Left lobe of liver (tissue), 2 donors: ENCODE data around the gene ABCA8. TPM values are rescaled to one million over a fixed set of nuclear protein-coding genes. Genes with fewer than 3 reads are reported as not detected.

ENCODE experiments used
- ATAC-seq: fragments of 200-7000 bp; cut with Tn5 transposase; one replicate; pipeline ENCODE4 v1.9.1; 2020; ENCODE audit warnings: mild to moderate bottlenecking, moderate library complexity
- DNase-seq: peaks from one replicate; pipeline ENCODE4 v3.0.0-alpha.2; 2020; ENCODE audit warnings: low spot score
- total RNA-seq: library from RNA; stranded (reverse); gene quantifications from one replicate; pipeline ENCODE4 v1.2.1, GENCODE V29; 2021
- donor health status: DM: no; HTN: no; CAD: no; lungs with moderate emphysema.
- donor health status: DM: no; HTN: yes; CAD: no.

Gene ABCA8
- total RNA-seq, 1 donor from 2014 or later: 35.6 TPM

DNA sequence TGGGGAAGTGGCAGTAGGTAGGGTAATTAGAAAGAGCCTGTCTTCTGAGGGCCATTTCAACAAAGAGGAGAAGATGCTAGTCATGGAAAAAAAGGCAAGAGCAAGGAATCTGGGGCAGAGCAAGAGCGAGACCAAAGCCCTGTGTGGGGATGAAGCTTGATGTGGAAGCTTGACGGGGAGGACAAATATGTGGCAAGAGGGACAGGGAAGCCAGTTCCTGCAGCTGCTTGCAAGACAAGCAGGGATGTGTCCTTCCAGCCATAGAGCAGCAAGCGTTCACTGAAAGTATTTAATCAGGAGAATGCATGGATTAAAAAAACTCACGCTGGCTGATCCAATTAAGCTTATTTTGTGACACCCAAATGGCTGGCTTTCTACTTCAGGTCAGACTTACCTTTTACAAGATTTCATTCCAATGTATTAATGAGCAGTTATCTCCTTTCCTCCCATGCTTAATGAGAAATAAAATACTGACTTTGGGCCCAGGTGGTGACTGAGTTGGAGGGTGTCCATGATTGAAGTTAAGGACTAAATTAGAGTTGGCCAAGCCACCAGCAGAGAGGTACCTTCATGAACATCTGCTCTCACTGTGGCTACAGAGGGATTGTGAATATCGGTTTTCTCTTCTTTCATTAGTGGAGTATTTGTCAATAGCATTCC lies 76.8 kb downstream of the ABCA8 start:
- ATAC-seq (no peak), DNase-seq (no peak)

GRCh38 chr17:68871447-68871846 lies 83.7 kb downstream of the ABCA8 start:
- DNase-seq (no peak), ATAC-seq (no peak)

DNA sequence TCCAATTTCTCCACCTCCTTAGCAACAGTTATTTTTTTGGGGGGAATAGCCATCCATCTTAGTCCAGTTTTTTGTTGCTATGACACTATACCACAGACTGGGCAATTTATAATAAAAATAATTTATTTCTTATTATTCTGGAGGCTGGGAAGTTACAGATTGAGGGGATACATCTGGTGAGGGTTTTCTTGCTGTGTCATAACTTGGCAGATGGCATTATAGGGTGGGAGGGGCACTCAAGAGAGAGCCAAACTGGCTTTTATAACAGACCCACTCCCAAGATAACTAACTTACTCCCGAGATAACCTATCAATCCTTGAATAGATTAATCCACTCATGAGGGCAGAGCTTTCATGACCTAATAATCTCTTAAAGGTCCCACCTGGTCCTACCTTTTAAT lies 84.2 kb downstream of the ABCA8 start:
- DNase-seq (no peak), ATAC-seq (no peak)

DNA sequence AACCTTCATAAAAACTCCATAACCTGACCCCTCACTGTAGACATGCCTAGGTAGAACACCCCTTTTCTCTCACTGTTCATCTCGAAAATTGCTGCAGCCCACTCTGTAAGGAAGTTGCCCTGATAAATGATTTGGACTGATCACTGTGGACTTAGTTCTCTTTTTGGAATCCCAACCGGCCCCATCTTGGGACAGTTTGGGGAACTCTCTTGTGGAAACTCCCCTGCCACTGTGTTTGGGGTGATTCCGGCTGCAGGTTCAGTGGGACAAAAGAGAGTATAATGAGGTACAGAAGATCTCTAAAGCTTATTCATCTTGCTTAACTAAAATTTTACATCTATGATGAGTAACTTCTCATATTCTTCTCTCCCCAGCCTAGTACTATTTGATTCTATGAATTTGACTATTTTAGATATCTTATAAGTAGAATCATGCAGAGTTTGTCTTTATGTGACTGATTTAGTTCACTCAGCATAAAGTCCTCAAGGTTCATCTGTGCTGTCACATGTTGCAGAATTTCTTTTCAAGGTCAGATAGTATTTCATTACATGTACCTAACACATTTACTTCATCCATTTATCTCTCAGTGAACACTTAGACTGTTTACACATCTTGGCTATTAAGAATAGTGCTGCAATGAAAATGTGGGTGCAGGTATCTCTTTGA lies 84.9 kb downstream of the ABCA8 start:
- ATAC-seq: no peak
- no peak for DNase-seq

GRCh38 chr17:68868708-68869107 lies 86.5 kb downstream of the ABCA8 start:
- peak; percentile 96 for ATAC-seq
- DNase-seq: peak; percentile 71

GRCh38 chr17:68867759-68868516 lies 87.3 kb downstream of the ABCA8 start:
- ATAC-seq (no peak), DNase-seq (no peak)

- DNase-seq (no peak), ATAC-seq (no peak)
These were observed 89.6 kb downstream of the ABCA8 start for GRCh38 chr17:68865584-68865983.

DNA sequence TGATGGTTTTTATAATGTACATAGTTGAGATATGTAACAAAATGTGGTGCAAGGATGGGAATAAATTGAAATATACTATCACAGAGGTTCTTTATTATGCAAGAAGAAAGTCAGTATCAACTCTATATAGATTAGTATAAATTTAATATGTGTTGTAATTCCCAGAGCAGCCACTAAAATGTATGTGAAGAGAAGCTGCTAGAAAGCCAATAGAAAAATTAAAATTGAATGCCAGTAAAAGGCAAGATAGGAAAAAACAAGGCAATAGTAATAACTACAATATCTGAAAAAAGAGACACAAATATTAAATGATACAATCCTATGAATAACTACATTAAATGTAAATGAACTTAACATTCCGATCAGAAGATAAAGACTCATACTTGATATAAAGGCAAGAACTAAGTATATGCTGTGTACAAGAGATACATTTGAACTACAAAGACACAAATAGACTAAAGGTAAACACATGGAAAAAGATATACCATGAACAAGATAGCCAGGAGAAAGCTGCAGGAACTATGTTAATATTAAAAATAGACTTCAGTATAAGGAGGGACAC lies 92.0 kb downstream of the ABCA8 start:
- DNase-seq: no peak
- no peak for ATAC-seq

- no peak for DNase-seq
- no peak for ATAC-seq
These were observed 93.6 kb downstream of the ABCA8 start for GRCh38 chr17:68861602-68862001.

DNA sequence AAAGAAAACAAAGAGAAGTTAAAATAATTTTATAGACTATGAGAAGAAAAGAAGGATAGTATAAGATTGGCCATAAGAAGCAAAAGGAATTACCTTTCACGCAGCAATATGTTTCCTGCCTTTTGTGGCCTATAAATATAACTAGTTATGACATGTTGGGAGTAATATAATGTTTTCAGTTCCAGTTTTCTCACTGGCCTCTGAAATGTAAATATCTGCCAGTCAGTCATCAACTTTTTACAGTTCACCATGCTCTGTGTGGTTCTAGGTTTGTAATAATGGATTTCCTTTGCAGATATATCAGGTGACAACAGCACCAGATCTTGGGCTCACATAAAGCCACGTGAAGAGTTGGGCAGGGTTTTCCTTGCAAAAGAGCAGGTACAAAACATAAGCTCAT lies 94.3 kb downstream of the ABCA8 start:
- ATAC-seq (no peak), DNase-seq (no peak)

DNA sequence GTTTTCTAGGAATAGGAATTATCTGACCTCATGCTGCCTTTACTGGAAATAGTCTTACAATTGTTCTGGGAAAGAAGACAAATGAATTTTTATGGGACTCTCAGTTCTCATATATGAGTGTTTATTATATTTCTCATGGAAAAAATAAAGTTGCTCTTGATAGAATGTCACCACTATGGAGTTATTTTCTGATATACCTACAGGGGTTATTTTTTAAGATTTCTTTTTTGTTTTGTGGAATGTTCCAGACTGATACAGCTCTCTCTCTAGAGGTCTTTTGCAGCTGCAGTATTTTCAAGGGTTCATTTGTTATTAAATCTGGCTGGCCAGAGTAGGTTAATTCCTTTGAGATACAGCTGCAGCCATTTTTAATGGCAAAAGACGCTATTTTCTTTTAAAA lies 100.7 kb downstream of the ABCA8 start:
- ATAC-seq (no peak), DNase-seq (no peak)

- DNase-seq: no peak
- ATAC-seq: no peak
These were observed 101.8 kb downstream of the ABCA8 start for GRCh38 chr17:68853439-68853838.

- ATAC-seq: no peak
- no peak for DNase-seq
These were observed 102.2 kb downstream of the ABCA8 start for GRCh38 chr17:68853036-68853435.

GRCh38 chr17:68851890-68852289 lies 103.3 kb downstream of the ABCA8 start:
- ATAC-seq: no peak
- DNase-seq: no peak

DNA sequence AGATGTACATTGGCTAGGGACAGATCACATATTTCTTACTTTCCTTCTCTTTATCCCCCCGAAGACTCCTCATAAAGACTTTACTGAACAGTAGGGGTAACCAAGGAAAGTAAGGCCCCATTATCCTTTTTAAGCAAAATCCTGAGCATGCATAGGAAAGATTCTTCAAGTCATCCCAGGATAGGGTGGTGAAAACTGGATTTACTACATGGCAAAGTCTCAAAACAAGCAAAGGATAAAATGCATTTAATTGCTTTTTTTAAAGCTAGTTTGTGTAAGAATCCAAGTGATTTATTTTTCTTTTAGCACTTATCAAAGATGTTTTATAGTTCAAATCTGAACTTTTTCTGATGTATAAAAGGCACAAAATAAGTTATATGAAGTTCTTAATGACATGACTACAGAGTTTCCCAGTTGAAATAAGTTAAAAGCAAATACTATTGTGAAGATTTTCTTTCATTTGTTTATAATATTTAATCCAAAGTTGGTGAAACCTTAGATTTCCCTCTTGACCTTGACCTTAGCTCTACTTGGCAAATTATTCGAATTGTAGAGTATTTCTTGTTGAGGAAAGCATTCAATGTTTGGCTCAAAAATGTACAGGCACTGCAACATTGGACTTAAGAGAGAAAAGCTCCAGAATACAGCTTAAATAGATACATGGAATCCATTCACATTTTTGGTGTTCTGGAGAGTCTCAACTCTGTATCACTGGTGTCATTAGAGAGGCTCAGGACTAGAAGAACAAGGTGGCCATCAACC lies 104.3 kb downstream of the ABCA8 start:
- no peak for ATAC-seq
- DNase-seq: no peak

GRCh38 chr17:68849673-68850610 lies 105.2 kb downstream of the ABCA8 start:
- ATAC-seq (no peak), DNase-seq (no peak)

DNA sequence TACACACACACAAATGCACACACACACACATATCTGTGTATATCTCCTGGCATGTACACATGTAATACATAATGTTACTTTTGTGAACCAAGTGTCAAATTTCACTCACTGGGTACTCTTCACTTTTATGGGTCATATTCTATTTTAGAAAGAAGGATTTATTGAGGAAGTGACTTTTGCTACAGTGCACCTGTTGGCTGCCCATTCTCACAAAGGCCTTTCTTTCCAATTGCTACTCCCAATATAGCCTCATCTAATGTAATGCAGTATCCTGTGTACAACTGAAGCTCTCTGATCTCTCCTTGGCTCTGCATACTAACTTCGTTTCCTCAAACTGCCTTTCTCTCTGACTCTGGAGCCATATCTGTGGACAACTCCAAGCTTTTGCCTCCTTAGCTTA lies 107.5 kb downstream of the ABCA8 start:
- no peak for DNase-seq
- no peak for ATAC-seq

- DNase-seq: no peak
- ATAC-seq: peak; percentile 79
These were observed 111.7 kb downstream of the ABCA8 start for GRCh38 chr17:68843522-68843921.

DNA sequence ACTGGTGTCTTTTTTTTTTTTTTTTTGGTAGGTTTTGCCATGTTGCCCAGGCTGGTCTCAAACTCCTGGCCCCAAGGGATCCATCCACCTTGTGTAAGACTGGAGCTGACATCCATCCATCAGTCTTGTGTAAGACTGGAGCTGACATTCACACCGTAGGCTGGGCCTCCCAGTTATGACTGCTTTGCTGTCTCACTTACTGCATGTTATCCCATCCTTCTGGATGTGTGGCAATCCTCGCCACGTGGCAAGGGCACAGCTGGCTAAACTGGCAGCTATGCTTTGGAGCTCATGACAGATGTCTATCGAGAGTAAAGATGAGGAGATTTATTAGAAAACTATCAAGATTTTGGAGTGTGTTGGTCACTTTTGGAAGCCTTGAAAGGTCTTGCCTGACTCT lies 115.1 kb downstream of the ABCA8 start:
- DNase-seq (peak; percentile 71), ATAC-seq (peak; percentile 90)

DNA sequence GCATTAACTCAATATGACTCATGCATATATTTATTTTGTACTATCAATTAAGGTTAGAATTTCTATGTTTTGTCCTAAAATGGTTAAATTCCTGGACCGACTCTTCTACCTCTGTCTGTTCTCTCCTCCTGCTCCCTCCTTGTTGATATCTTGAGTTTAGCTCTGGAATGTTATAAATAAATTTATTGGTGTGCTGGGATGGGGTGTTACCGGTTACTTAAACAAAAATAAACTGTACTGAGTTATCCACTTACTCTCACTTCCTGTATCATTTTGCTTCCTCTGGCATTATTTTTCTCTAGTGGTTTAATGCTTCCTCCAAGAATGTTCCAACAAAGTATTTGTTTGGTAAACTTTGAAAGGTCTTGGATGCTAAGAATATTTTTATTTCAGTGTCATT lies 120.1 kb downstream of the ABCA8 start:
- DNase-seq: no peak
- no peak for ATAC-seq
